Activated B cell treated with CpG ODN at 0.5 μM for 24 hours (primary cell): Measurements from ENCODE around the gene B3GALT2. TPM values are rescaled to one million over a fixed set of nuclear protein-coding genes. Genes with fewer than 3 reads are reported as not detected.

Source experiments
- ATAC-seq: fragments of 200-7000 bp; cut with Tn5 transposase; one replicate; pipeline ENCODE4 v1.10.0; 2021; ENCODE audit warnings: low read depth, mild to moderate bottlenecking, moderate library complexity
- CTCF ChIA-PET: fragments of 350-600 bp; sonication (Branson Sonifier 250); formaldehyde crosslinking; loops from one replicate; lab custom pipeline; 2021; ENCODE audit warnings: antibody characterized with exemption; lab: Charles Lee
- POLR2A ChIA-PET: fragments of 350-600 bp; sonication (Branson Sonifier 250); formaldehyde crosslinking; loops from one replicate; lab custom pipeline; 2021; ENCODE audit warnings: antibody characterized with exemption; lab: Charles Lee
- DNase-seq: peaks from one replicate; pipeline ENCODE4 v3.0.0; 2022
- H3K27ac Mint-ChIP-seq: one replicate; pipeline ENCODE4 v1.8.0; 2020; ENCODE audit warnings: mixed read lengths
- H3K27me3 Mint-ChIP-seq: one replicate; pipeline ENCODE4 v1.8.0; 2021; ENCODE audit warnings: mixed read lengths
- H3K36me3 Mint-ChIP-seq: one replicate; pipeline ENCODE4 v1.8.0; 2021; ENCODE audit warnings: low read depth, mixed read lengths
- H3K4me1 Mint-ChIP-seq: one replicate; pipeline ENCODE4 v1.8.0; 2021; ENCODE audit warnings: mixed read lengths
- H3K4me3 Mint-ChIP-seq: one replicate; pipeline ENCODE4 v1.8.0; 2020; ENCODE audit warnings: mild to moderate bottlenecking, mixed read lengths
- H3K9me3 Mint-ChIP-seq: one replicate; pipeline ENCODE4 v1.8.0; 2020; ENCODE audit warnings: mixed read lengths
- intact Hi-C: fragments of 100-400 bp; cut with micrococcal nuclease; formaldehyde crosslinking; loops from one replicate; pipeline ENCODE4 v1.15.1; 2024
- total RNA-seq: library from RNA; stranded (reverse); gene quantifications from 2 replicates; pipeline ENCODE4 v1.2.3, GENCODE V29; 2022
- TF ChIP-seq, protein P1 (sequence below): fragments of 200-600 bp; IDR thresholded peaks from one replicate; pipeline ENCODE4 v1.8.0; 2022; ENCODE audit warnings: antibody characterized with exemption, mild to moderate bottlenecking

The B3GALT2 gene
- total RNA-seq, 1 donor from 2014 or later, result not detected

- no peak overlapping the region for H3K27ac Mint-ChIP-seq
- CTCF ChIA-PET, result no interaction called here
- ATAC-seq (no peak), DNase-seq (no peak)
- POLR2A ChIA-PET, result no interaction called here
- H3K9me3 Mint-ChIP-seq, result peaks cover 6% of the 10 kb centered on the region
- no peak overlapping the region for H3K4me3 Mint-ChIP-seq
- H3K27me3 Mint-ChIP-seq, result no peaks in the 10 kb centered on the region
- intact Hi-C loops, result no loop called here
- H3K4me1 Mint-ChIP-seq, result peaks cover 11% of the 10 kb centered on the region
- peaks cover 67% of the 10 kb centered on the region for H3K36me3 Mint-ChIP-seq
- TF ChIP-seq, protein P1, sequence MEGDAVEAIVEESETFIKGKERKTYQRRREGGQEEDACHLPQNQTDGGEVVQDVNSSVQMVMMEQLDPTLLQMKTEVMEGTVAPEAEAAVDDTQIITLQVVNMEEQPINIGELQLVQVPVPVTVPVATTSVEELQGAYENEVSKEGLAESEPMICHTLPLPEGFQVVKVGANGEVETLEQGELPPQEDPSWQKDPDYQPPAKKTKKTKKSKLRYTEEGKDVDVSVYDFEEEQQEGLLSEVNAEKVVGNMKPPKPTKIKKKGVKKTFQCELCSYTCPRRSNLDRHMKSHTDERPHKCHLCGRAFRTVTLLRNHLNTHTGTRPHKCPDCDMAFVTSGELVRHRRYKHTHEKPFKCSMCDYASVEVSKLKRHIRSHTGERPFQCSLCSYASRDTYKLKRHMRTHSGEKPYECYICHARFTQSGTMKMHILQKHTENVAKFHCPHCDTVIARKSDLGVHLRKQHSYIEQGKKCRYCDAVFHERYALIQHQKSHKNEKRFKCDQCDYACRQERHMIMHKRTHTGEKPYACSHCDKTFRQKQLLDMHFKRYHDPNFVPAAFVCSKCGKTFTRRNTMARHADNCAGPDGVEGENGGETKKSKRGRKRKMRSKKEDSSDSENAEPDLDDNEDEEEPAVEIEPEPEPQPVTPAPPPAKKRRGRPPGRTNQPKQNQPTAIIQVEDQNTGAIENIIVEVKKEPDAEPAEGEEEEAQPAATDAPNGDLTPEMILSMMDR, result no peak
These were observed 25.1 kb upstream of the B3GALT2 start for GRCh38 chr1:193211539-193211938.

GRCh38 chr1:193210996-193211395, 24.6 kb upstream of the B3GALT2 start:
- H3K27ac Mint-ChIP-seq, result no peak overlapping the region
- H3K4me3 Mint-ChIP-seq, result no peak overlapping the region
- DNase-seq (no peak), ATAC-seq (no peak)
- ChIA-PET CTCF (no interaction called here), POLR2A (no interaction called here)
- intact Hi-C loops, result no loop called here
- peaks cover 11% of the 10 kb centered on the region for H3K4me1 Mint-ChIP-seq
- peaks cover 67% of the 10 kb centered on the region for H3K36me3 Mint-ChIP-seq
- H3K27me3 Mint-ChIP-seq, result no peaks in the 10 kb centered on the region
- TF ChIP-seq, protein P1, result no peak
- H3K9me3 Mint-ChIP-seq, result peaks cover 11% of the 10 kb centered on the region

GRCh38 chr1:193201021-193201420, 14.6 kb upstream of the B3GALT2 start:
- no peaks in the 10 kb centered on the region for H3K4me1 Mint-ChIP-seq
- TF ChIP-seq, protein P1, result no peak
- H3K27ac Mint-ChIP-seq, result no peak overlapping the region
- POLR2A ChIA-PET, result no interaction called here
- ATAC-seq, result no peak
- H3K27me3 Mint-ChIP-seq, result no peaks in the 10 kb centered on the region
- CTCF ChIA-PET, result interaction anchor here (0.6 to 1.1 kb wide), 2 partner anchors 18 to 202 kb away, joined by 3 read pairs; no protein-coding TSS in a partner anchor
- intact Hi-C loops, result no loop called here
- no peak overlapping the region for H3K4me3 Mint-ChIP-seq
- peaks cover 8% of the 10 kb centered on the region for H3K9me3 Mint-ChIP-seq
- peaks cover 42% of the 10 kb centered on the region for H3K36me3 Mint-ChIP-seq
- DNase-seq, result no peak

DNA sequence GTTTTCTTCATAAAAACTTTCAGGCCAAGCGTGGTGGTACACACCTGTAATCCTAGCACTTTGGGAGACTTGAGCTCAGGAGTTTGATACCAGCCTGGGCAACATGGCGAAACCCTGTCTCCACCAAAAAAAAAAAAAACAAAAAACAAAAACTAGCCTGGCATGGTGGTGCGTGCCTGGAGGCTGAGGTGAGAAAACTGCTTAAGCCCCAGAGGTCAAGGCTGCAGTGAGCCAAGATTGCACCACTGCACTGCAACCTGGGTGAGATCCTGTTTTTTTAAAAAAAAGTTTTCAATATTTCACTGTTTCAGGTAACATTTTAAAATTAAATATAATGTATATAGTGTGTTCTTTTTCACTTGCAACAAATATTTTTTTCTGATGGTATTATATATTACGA, 13.5 kb upstream of the B3GALT2 start:
- H3K4me3 Mint-ChIP-seq, result no peak overlapping the region
- ATAC-seq (no peak), DNase-seq (no peak)
- POLR2A ChIA-PET, result no interaction called here
- peaks cover 4% of the 10 kb centered on the region for H3K4me1 Mint-ChIP-seq
- TF ChIP-seq, protein P1, result no peak
- intact Hi-C loops, result no loop called here
- no peaks in the 10 kb centered on the region for H3K9me3 Mint-ChIP-seq
- H3K27ac Mint-ChIP-seq, result no peak overlapping the region
- peaks cover 38% of the 10 kb centered on the region for H3K36me3 Mint-ChIP-seq
- CTCF ChIA-PET, result no interaction called here
- H3K27me3 Mint-ChIP-seq, result no peaks in the 10 kb centered on the region

- ATAC-seq (no peak), DNase-seq (no peak)
- peaks cover 16% of the 10 kb centered on the region for H3K4me1 Mint-ChIP-seq
- H3K36me3 Mint-ChIP-seq, result peaks cover 31% of the 10 kb centered on the region
- H3K9me3 Mint-ChIP-seq, result peaks cover 6% of the 10 kb centered on the region
- no peaks in the 10 kb centered on the region for H3K27me3 Mint-ChIP-seq
- intact Hi-C loops, result no loop called here
- H3K4me3 Mint-ChIP-seq, result no peak overlapping the region
- TF ChIP-seq, protein P1, result no peak
- H3K27ac Mint-ChIP-seq, result no peak overlapping the region
- POLR2A ChIA-PET, result no interaction called here
- CTCF ChIA-PET, result no interaction called here
These were observed 6.2 kb upstream of the B3GALT2 start for GRCh38 chr1:193192586-193192985.
